ENCODE results near the gene PBRM1.
"Not testable (repeated sequence)": the region's sequence is repeated elsewhere in the genome, so short reads cannot be mapped to it uniquely, and the experiment has no call there.

The PBRM1 gene

GRCh38 chr3:52704611-52705437 is 19.1 kb upstream of the PBRM1 start:
- no peak for DNase-seq (ENCODE audit: low spot score)

GRCh38 chr3:52703341-52703740 is 17.6 kb upstream of the PBRM1 start:
- DNase-seq (ENCODE audit: low spot score): no peak

- DNase-seq (ENCODE audit: low spot score): no peak
Measured at GRCh38 chr3:52697632-52697965, 11.9 kb upstream of the PBRM1 start.

- DNase-seq (ENCODE audit: low spot score): no peak
Measured at GRCh38 chr3:52696830-52697631, 11.3 kb upstream of the PBRM1 start.

GRCh38 chr3:52695798-52696671 is 10.3 kb upstream of the PBRM1 start:
- no peak for DNase-seq (ENCODE audit: low spot score)

GRCh38 chr3:52694528-52695189 is 8.9 kb upstream of the PBRM1 start:
- no peak for DNase-seq (ENCODE audit: low spot score)

GRCh38 chr3:52693071-52693470 is 7.4 kb upstream of the PBRM1 start:
- no peak for DNase-seq (ENCODE audit: low spot score)

GRCh38 chr3:52690560-52690959 is 4.8 kb upstream of the PBRM1 start:
- DNase-seq (ENCODE audit: low spot score): no peak

- DNase-seq (ENCODE audit: low spot score): no peak
Measured at GRCh38 chr3:52689151-52689550, 3.4 kb upstream of the PBRM1 start.

GRCh38 chr3:52688266-52688665 is 2.6 kb upstream of the PBRM1 start:
- DNase-seq (ENCODE audit: low spot score): no peak

- peak; percentile 99 for DNase-seq (ENCODE audit: low spot score)
Measured at GRCh38 chr3:52685285-52685708, 416 bp downstream of the PBRM1 start.

- DNase-seq (ENCODE audit: low spot score): no peak
Measured at GRCh38 chr3:52684184-52684583, 1.5 kb downstream of the PBRM1 start.

GRCh38 chr3:52683611-52684010 is 2.1 kb downstream of the PBRM1 start:
- no peak for DNase-seq (ENCODE audit: low spot score)

- DNase-seq (ENCODE audit: low spot score): peak; percentile 25
Measured at GRCh38 chr3:52682016-52682415, 3.7 kb downstream of the PBRM1 start.

GRCh38 chr3:52681596-52681995 is 4.1 kb downstream of the PBRM1 start:
- DNase-seq (ENCODE audit: low spot score): no peak

GRCh38 chr3:52679811-52680210 is 5.9 kb downstream of the PBRM1 start:
- no peak for DNase-seq (ENCODE audit: low spot score)

GRCh38 chr3:52679199-52679538 is 6.5 kb downstream of the PBRM1 start:
- DNase-seq (ENCODE audit: low spot score): no peak

GRCh38 chr3:52678265-52679198 is 7.2 kb downstream of the PBRM1 start:
- DNase-seq (ENCODE audit: low spot score): no peak

GRCh38 chr3:52676201-52676600 is 9.5 kb downstream of the PBRM1 start:
- not testable (repeated sequence) for DNase-seq (ENCODE audit: low spot score)

GRCh38 chr3:52671676-52672075 is 14.0 kb downstream of the PBRM1 start:
- DNase-seq (ENCODE audit: low spot score): no peak
